Hepatic stellate cell (primary cell): ENCODE measurements around the gene PRPF31.
"Not testable (repeated sequence)": the region's sequence is repeated elsewhere in the genome, so short reads cannot be mapped to it uniquely, and the experiment has no call there.

Experiments used
- DNase-seq: peaks from one replicate; pipeline ENCODE4 v3.0.0; 2011; ENCODE audit warnings: low spot score

Gene PRPF31

GRCh38 chr19:54162884-54163283, 47.3 kb downstream of the PRPF31 start:
- no peak for DNase-seq

- peak; percentile 72 for DNase-seq
Measured at GRCh38 chr19:54164369-54165068, 49.0 kb downstream of the PRPF31 start.

- DNase-seq, result no peak
Measured at GRCh38 chr19:54165222-54165621, 49.7 kb downstream of the PRPF31 start.

- DNase-seq, result peak; percentile 93
Measured at GRCh38 chr19:54168174-54168917, 52.8 kb downstream of the PRPF31 start.

- DNase-seq, result no peak
Measured at GRCh38 chr19:54169149-54169740, 53.7 kb downstream of the PRPF31 start.

GRCh38 chr19:54171736-54172431, 56.3 kb downstream of the PRPF31 start:
- DNase-seq, result not testable (repeated sequence)

- peak; percentile 79 for DNase-seq
Measured at GRCh38 chr19:54172471-54173358, 57.2 kb downstream of the PRPF31 start, which contains the start of gene TMC4. TMC4 (minus strand) TSS chr19:54173160; CDS start chr19:54173117, 43 bp downstream.

GRCh38 chr19:54173359-54173699, 57.8 kb downstream of the PRPF31 start:
- no peak for DNase-seq

GRCh38 chr19:54173951-54174834, 58.6 kb downstream of the PRPF31 start:
- DNase-seq, result no peak

GRCh38 chr19:54178581-54179261, 63.2 kb downstream of the PRPF31 start:
- no peak for DNase-seq

GRCh38 chr19:54179262-54179852, 63.8 kb downstream of the PRPF31 start:
- no peak for DNase-seq

- DNase-seq, result peak; percentile 53
Measured at GRCh38 chr19:54179921-54180461, 64.4 kb downstream of the PRPF31 start.

GRCh38 chr19:54180691-54181091, 65.1 kb downstream of the PRPF31 start:
- no peak for DNase-seq
